Astrocyte of the cerebellum (primary cell): ENCODE data around the gene SLC34A3.

ENCODE experiments used
- DNase-seq: peaks from one replicate; pipeline ENCODE4 v3.0.0-alpha.2; 2011; ENCODE audit warnings: low read depth
- H3K4me3 ChIP-seq: 2 replicates; pipeline ENCODE4 v1.5.1; 2011; ENCODE audit warnings: mild to moderate bottlenecking, low read depth, low read length, moderate library complexity
- CTCF ChIP-seq: IDR thresholded peaks from 2 replicates; pipeline ENCODE4 v1.5.1; 2012; ENCODE audit warnings: low read length, low read depth, moderate library complexity, mild to moderate bottlenecking; ENCODE audit errors: missing control alignments
- in situ Hi-C: cut with HindIII; loops from 2 replicates; pipeline ENCODE4 v1.10.0; 2017; ENCODE audit warnings: low sequenced_read_pairs

Gene SLC34A3

GRCh38 chr9:137200311-137201204 is 30.1 kb upstream of the SLC34A3 start, which contains the start of gene TPRN:
Gene TPRN, minus strand, starts transcription at chr9:137200741. Its CDS starts 30 bp downstream, at chr9:137200711.
- in situ Hi-C loops = no loop called here
- TF ChIP-seq CTCF = no peak
- DNase-seq = peak; percentile 97
- peak within 1 kb of the TSS; percentile 62 for H3K4me3 ChIP-seq

- TF ChIP-seq CTCF = no peak
- H3K4me3 ChIP-seq = peak overlapping the region; percentile 62
- in situ Hi-C loops = no loop called here
- no peak for DNase-seq
These were observed 29.4 kb upstream of the SLC34A3 start for GRCh38 chr9:137201205-137201868.

- in situ Hi-C loops = no loop called here
- TF ChIP-seq CTCF = no peak
- no peak overlapping the region for H3K4me3 ChIP-seq
- no peak for DNase-seq
These were observed 27.7 kb upstream of the SLC34A3 start for GRCh38 chr9:137202966-137203365.

- TF ChIP-seq CTCF = no peak
- no peak for DNase-seq
- in situ Hi-C loops = no loop called here
- H3K4me3 ChIP-seq = peak overlapping the region; percentile 91
These were observed 26.0 kb upstream of the SLC34A3 start for GRCh38 chr9:137204731-137205125.

GRCh38 chr9:137205126-137206069 is 25.3 kb upstream of the SLC34A3 start, which contains the start of the genes NDOR1 and TMEM203:
Gene NDOR1, plus strand, starts transcription at chr9:137205700. Its CDS starts 78 bp downstream, at chr9:137205778.
Gene TMEM203, minus strand, starts transcription at chr9:137205648. Its CDS starts 234 bp downstream, at chr9:137205414.
- peak; percentile 51 for DNase-seq
- in situ Hi-C loops = no loop called here
- H3K4me3 ChIP-seq = peak within 1 kb of the TSS; percentile 91
- TF ChIP-seq CTCF = no peak

GRCh38 chr9:137206602-137207001 is 24.1 kb upstream of the SLC34A3 start:
- H3K4me3 ChIP-seq = peak overlapping the region; percentile 91
- no peak for DNase-seq
- no peak for TF ChIP-seq CTCF
- in situ Hi-C loops = no loop called here
